ENCODE data around the gene PNMA8B. TPM values are rescaled to one million over a fixed set of nuclear protein-coding genes. Genes with fewer than 3 reads are reported as not detected.
"Not testable (repeated sequence)": the region's sequence is repeated elsewhere in the genome, so short reads cannot be mapped to it uniquely, and the experiment has no call there.

The PNMA8B gene
- not detected in 2 replicates for total RNA-seq (2014; rRNA removed; shearing (Covaris generic))
- not detected in 2 replicates for polyA plus RNA-seq (2014; cell fraction: nucleus; rRNA removed)

- no peak for DNase-seq (ENCODE audit: extremely low read depth, low read depth)
Measured at GRCh38 chr19:46495786-46496099, at the start of gene PNMA8B. PNMA8B (minus strand) TSS chr19:46495867; CDS start chr19:46495465, 402 bp downstream.

- no peak for DNase-seq (ENCODE audit: extremely low read depth, low read depth)
Measured at GRCh38 chr19:46544651-46545050, 49.0 kb upstream of the PNMA8B start.

GRCh38 chr19:46542428-46543230 is 47.0 kb upstream of the PNMA8B start:
- DNase-seq (ENCODE audit: extremely low read depth, low read depth): peak; percentile 76

GRCh38 chr19:46537136-46538097 is 41.8 kb upstream of the PNMA8B start:
- DNase-seq (ENCODE audit: extremely low read depth, low read depth): peak; percentile 16

- DNase-seq (ENCODE audit: extremely low read depth, low read depth): no peak
Measured at GRCh38 chr19:46536391-46536790, 40.7 kb upstream of the PNMA8B start.

- DNase-seq (ENCODE audit: extremely low read depth, low read depth): no peak
Measured at GRCh38 chr19:46533621-46534081, 38.0 kb upstream of the PNMA8B start.

- no peak for DNase-seq (ENCODE audit: extremely low read depth, low read depth)
Measured at GRCh38 chr19:46533078-46533620, 37.5 kb upstream of the PNMA8B start.

GRCh38 chr19:46530636-46531035 is 35.0 kb upstream of the PNMA8B start:
- no peak for DNase-seq (ENCODE audit: extremely low read depth, low read depth)

- DNase-seq (ENCODE audit: extremely low read depth, low read depth): peak; percentile 54
Measured at GRCh38 chr19:46529622-46530451, 34.2 kb upstream of the PNMA8B start.

- no peak for DNase-seq (ENCODE audit: extremely low read depth, low read depth)
Measured at GRCh38 chr19:46528601-46529590, 33.2 kb upstream of the PNMA8B start.

GRCh38 chr19:46526801-46527200 is 31.1 kb upstream of the PNMA8B start:
- not testable (repeated sequence) for DNase-seq (ENCODE audit: extremely low read depth, low read depth)

GRCh38 chr19:46524308-46524707 is 28.6 kb upstream of the PNMA8B start:
- DNase-seq (ENCODE audit: extremely low read depth, low read depth): no peak

GRCh38 chr19:46522988-46523387 is 27.3 kb upstream of the PNMA8B start:
- not testable (repeated sequence) for DNase-seq (ENCODE audit: extremely low read depth, low read depth)

GRCh38 chr19:46521241-46521868 is 25.7 kb upstream of the PNMA8B start:
- DNase-seq (ENCODE audit: extremely low read depth, low read depth): no peak

GRCh38 chr19:46520616-46521015 is 24.9 kb upstream of the PNMA8B start:
- DNase-seq (ENCODE audit: extremely low read depth, low read depth): no peak

- no peak for DNase-seq (ENCODE audit: extremely low read depth, low read depth)
Measured at GRCh38 chr19:46517471-46517870, 21.8 kb upstream of the PNMA8B start.

- peak; percentile 19 for DNase-seq (ENCODE audit: extremely low read depth, low read depth)
Measured at GRCh38 chr19:46515879-46516350, 20.2 kb upstream of the PNMA8B start.

- DNase-seq (ENCODE audit: extremely low read depth, low read depth): no peak
Measured at GRCh38 chr19:46515290-46515609, 19.6 kb upstream of the PNMA8B start.

Measured in NCI-H460 (cell line).